Upper lobe of left lung (tissue), 6 donors: Measurements from ENCODE around the gene HMGXB4. TPM values are rescaled to one million over a fixed set of nuclear protein-coding genes. Genes with fewer than 3 reads are reported as not detected.

Source experiments
- ATAC-seq, 2 donors: fragments of 200-7000 bp; cut with Tn5 transposase; one replicate each; pipeline ENCODE4 v1.9.1; 2022; ENCODE audit warnings: mild to moderate bottlenecking in 2 of 2, moderate library complexity in 2 of 2; ENCODE audit not compliant: low FRiP score in 2 of 2
- DNase-seq, 2 donors: peaks; one replicate each; pipeline ENCODE4 v3.0.0-alpha.2; 2019 to 2020
- H3K27ac ChIP-seq, 4 donors: fragments of 200-600 bp; sonication (generic); one replicate each; pipeline ENCODE4 v1.5.1; 2016 to 2019
- H3K27me3 ChIP-seq, 4 donors: fragments of 200-600 bp; sonication (generic); one replicate each; pipeline ENCODE4 v1.5.1; 2017 to 2019
- H3K36me3 ChIP-seq, 4 donors: fragments of 200-600 bp; sonication (generic); one replicate each; pipeline ENCODE4 v1.5.1; 2016 to 2019
- H3K4me1 ChIP-seq, 4 donors: fragments of 200-600 bp; sonication (generic); one replicate each; pipeline ENCODE4 v1.5.1; 2018 to 2019
- H3K4me3 ChIP-seq, 4 donors: fragments of 200-600 bp; sonication (generic); one replicate each; pipeline ENCODE4 v1.5.1; 2017 to 2019; ENCODE audit warnings: mild to moderate bottlenecking in 2 of 4, moderate library complexity in 1 of 4
- H3K9me3 ChIP-seq, 4 donors: fragments of 200-600 bp; sonication (generic); one replicate each; pipeline ENCODE4 v1.5.1; 2018 to 2019
- EP300 ChIP-seq, 4 donors: sonication (generic); formaldehyde crosslinking; IDR thresholded peaks; one replicate each; pipeline ENCODE4 v1.5.1; 2017; ENCODE audit warnings: antibody characterized with exemption in 4 of 4, control low read depth in 2 of 4
- POLR2A ChIP-seq, 4 donors: fragments of 450-650 bp; IDR thresholded peaks; one replicate each; pipeline ENCODE4 v1.5.1; 2016 to 2017; ENCODE audit warnings: antibody characterized with exemption in 4 of 4, mild to moderate bottlenecking in 2 of 4
- POLR2AphosphoS5 ChIP-seq, 2 donors: sonication (generic); formaldehyde crosslinking; IDR thresholded peaks; one replicate each; pipeline ENCODE4 v1.5.1; 2017; ENCODE audit warnings: antibody characterized with exemption in 2 of 2
- WGBS, 2 donors: methylation state at CpG; one replicate each; pipeline ENCODE4 v1.1.5; 2017 to 2018; 5-methylcytosine and 5-hydroxymethylcytosine counted together
- total RNA-seq, 6 donors: library from RNA; depleted of rRNA in 4 of 6; stranded (reverse); fragments of >200 nt in 4 of 6; gene quantifications; one replicate each; pipeline versions ENCODE4 v1.1.0 to v1.2.1, GENCODE V29; 2016 to 2021
- TF ChIP-seq, protein P1 (sequence below), 6 experiments: fragments of 450-650 bp in 4 of 6; fragments of 200-600 bp in 2 of 6; sonication (generic) in 2 of 6; IDR thresholded peaks; one replicate each; pipeline ENCODE4 v1.5.1; 2016 to 2019; ENCODE audit warnings: antibody characterized with exemption in 6 of 6
- donor health status: DM: no; HTN: no; CAD: no; lungs with moderate emphysema.
- donor health status: DM: no; HTN: yes; CAD: no; lungs with severe emphysema.

Gene HMGXB4
- total RNA-seq, 6 donors from 2014 or later, result 15.7 to 20.9 (median 17.2) TPM

DNA sequence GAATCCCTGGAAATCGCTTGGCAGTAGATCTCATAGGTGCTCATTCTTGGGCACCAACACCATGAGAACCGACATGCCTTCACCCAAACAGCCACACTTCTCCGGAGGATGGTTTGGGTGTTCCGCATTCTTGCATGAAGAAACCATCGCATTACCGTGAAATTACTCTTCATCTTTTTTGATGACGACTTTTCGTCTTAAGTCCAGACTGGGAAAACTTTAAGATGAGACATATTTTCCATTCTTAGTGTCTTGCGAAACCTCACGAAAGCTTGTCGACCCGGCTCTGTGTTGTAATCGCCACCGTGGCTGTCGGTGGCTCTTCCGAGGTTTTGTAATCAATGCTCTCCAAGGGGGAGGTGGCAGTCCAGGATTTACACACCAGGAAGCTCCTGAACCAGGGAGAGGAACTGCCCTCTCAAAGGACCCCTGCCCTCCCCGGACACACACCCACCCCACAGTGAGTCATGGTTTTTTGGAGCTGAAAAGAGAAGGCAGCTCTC is 44.1 kb downstream of the HMGXB4 start:
- peak in 1 of 2 donors; percentile 91 for DNase-seq
- peaks cover 0 to 5% (median 0%) of the 10 kb centered on the region in 4 donors for H3K36me3 ChIP-seq
- peaks cover 33 to 53% (median 37%) of the 10 kb centered on the region in 4 donors for H3K4me1 ChIP-seq
- WGBS, 2 donors, result 33 to 58% methylated on average over 17 of the region's 17 CpGs
- peak overlapping the region in 3 of 4 donors; percentile 80 to 83 (median 81) for H3K4me3 ChIP-seq
- ATAC-seq, result peak; percentile 53 to 73
- H3K27ac ChIP-seq, result peak overlapping the region; percentile 98 to 100 (median 98)
- H3K27me3 ChIP-seq, result no peaks in the 10 kb centered on the region
- TF ChIP-seq POLR2A (IDR thresholded peaks at IDR 0.05) (peak in 1 of 4 donors; percentile 75), EP300 (IDR thresholded peaks at IDR 0.05) (peak; percentile 40 to 95 (median 81)), POLR2AphosphoS5 (IDR thresholded peaks at IDR 0.05) (peak; percentile 87 to 98)
- TF ChIP-seq, protein P1, sequence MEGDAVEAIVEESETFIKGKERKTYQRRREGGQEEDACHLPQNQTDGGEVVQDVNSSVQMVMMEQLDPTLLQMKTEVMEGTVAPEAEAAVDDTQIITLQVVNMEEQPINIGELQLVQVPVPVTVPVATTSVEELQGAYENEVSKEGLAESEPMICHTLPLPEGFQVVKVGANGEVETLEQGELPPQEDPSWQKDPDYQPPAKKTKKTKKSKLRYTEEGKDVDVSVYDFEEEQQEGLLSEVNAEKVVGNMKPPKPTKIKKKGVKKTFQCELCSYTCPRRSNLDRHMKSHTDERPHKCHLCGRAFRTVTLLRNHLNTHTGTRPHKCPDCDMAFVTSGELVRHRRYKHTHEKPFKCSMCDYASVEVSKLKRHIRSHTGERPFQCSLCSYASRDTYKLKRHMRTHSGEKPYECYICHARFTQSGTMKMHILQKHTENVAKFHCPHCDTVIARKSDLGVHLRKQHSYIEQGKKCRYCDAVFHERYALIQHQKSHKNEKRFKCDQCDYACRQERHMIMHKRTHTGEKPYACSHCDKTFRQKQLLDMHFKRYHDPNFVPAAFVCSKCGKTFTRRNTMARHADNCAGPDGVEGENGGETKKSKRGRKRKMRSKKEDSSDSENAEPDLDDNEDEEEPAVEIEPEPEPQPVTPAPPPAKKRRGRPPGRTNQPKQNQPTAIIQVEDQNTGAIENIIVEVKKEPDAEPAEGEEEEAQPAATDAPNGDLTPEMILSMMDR (IDR thresholded peaks at IDR 0.05), result no peak
- no peaks in the 10 kb centered on the region for H3K9me3 ChIP-seq

DNA sequence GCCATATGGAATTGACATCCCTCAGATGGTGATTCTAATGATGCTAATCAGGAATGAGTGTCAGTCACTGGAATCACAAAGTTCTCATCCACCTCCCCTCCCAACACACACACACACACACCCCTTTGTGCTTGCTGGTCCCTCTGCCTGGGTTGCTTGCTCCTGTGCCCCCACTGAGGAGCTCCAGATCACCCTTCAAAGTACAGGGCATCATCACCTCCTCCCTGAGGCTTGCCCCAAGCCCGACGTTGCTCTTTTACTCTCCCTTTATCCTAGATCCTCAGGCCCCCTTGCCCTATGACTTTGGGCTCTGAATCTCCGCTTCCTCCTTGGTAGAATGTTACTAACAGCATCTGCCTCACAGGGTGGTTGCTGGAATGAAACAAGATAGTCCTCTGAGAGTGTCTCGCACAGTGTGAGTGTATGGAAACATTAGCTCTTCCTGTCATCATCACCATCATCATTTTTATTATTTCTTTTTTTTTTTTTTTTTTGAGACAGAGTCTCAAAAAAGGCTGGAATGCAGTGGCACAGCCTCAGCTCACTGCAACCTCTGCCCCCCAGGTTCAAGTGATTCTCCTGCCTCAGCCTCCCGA is 45.8 kb downstream of the HMGXB4 start:
- Histone ChIP-seq H3K4me1 (peaks cover 41 to 70% (median 51%) of the 10 kb centered on the region in 4 donors), H3K27ac (peak overlapping the region in 2 of 4 donors; percentile 99 to 100)
- no peak for ATAC-seq

DNA sequence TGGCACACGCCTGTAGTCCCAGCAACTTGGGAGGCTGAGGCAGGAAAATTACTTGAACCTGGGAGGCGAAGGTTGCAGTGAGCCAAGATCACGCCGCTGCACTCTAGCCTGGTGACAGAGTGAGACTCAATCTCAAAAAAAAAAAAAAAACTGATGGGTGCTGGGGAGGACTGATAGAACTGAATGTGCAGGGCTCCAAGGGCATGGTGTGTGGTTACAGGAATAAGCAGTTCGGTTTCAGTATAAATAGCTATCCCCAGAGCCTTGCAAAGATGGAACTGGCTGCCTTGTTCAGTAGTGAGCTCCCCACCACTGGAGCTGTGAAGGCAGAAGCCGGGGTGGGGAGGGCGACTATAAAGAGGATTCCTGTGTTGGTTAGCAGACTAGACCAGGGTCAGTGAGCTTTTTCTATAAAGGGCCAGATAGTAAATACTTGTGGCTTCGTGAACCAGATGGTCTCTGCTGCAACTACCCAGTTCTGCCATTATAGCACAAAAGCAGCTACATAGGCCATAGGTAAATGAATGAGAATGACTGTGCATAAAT is 48.3 kb downstream of the HMGXB4 start:
- ATAC-seq, result no peak
- WGBS, 2 donors, result 84 to 88% methylated on average over 8 of the region's 8 CpGs
- no peak for DNase-seq
- H3K4me1 ChIP-seq, result peaks cover 37 to 82% (median 51%) of the 10 kb centered on the region in 4 donors
- no peak overlapping the region for H3K27ac ChIP-seq
- no peak for TF ChIP-seq POLR2AphosphoS5 (IDR thresholded peaks at IDR 0.05)
- TF ChIP-seq, protein P1 (IDR thresholded peaks at IDR 0.05), result no peak
- no peak for TF ChIP-seq POLR2A (IDR thresholded peaks at IDR 0.05)
- TF ChIP-seq EP300 (IDR thresholded peaks at IDR 0.05), result no peak
- no peaks in the 10 kb centered on the region for H3K9me3 ChIP-seq
- no peak overlapping the region for H3K4me3 ChIP-seq
- no peaks in the 10 kb centered on the region for H3K27me3 ChIP-seq
- peaks cover 0 to 15% (median 0%) of the 10 kb centered on the region in 4 donors for H3K36me3 ChIP-seq

More for the DNA sequence above, 45.8 kb downstream of the HMGXB4 start:
- WGBS, 2 donors, result 88 to 91% methylated on average over 5 of the region's 5 CpGs
- DNase-seq, result no peak
- Histone ChIP-seq H3K36me3 (peaks cover 0 to 5% (median 0%) of the 10 kb centered on the region in 4 donors), H3K9me3 (no peaks in the 10 kb centered on the region), H3K4me3 (no peak overlapping the region), H3K27me3 (no peaks in the 10 kb centered on the region)
- TF ChIP-seq EP300 (IDR thresholded peaks at IDR 0.05) (no peak), POLR2A (IDR thresholded peaks at IDR 0.05) (no peak), POLR2AphosphoS5 (IDR thresholded peaks at IDR 0.05) (no peak)
- TF ChIP-seq, protein P1 (IDR thresholded peaks at IDR 0.05), result no peak

DNA sequence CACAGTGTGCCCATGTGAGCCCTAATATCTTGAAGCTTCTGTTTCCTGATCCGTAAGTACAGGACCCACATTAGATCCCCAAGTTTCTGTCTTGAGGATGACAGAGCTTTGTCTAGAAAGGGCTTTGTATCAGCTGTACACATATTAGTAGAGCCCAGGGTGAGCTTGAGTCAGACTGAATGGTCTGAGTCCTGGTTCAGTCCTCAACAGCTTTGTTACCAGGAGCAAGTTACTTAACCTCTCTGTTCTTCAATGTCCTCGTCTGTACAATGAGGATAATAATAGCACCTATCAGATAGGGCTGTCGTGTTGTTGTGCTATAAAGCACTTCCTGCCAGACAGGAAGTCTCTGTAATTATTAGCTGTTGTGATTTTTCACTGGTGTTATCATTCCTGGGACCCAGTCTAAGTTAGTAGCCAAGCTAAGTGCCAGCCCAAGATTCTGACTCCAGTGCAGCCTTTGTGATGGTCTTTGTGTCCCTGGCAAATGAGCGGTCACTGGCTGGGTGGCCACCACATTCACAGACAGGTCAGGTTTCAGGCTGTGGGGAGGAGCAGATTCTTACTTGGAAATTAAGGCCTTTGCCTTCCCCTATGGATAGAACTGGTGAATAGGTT is 49.2 kb downstream of the HMGXB4 start:
- Histone ChIP-seq H3K27me3 (no peaks in the 10 kb centered on the region), H3K27ac (peak overlapping the region in 2 of 4 donors; percentile 10 to 14), H3K9me3 (no peaks in the 10 kb centered on the region), H3K4me1 (peaks cover 29 to 79% (median 49%) of the 10 kb centered on the region in 4 donors), H3K4me3 (no peak overlapping the region), H3K36me3 (peaks cover 0 to 20% (median 0%) of the 10 kb centered on the region in 4 donors)
- no peak for ATAC-seq
- WGBS, 2 donors, result 44 to 51% methylated on average over 4 of the region's 4 CpGs
- no peak for TF ChIP-seq POLR2A (IDR thresholded peaks at IDR 0.05)
- TF ChIP-seq, protein P1 (IDR thresholded peaks at IDR 0.05), result no peak
- TF ChIP-seq POLR2AphosphoS5 (IDR thresholded peaks at IDR 0.05), result no peak
- no peak for TF ChIP-seq EP300 (IDR thresholded peaks at IDR 0.05)
- no peak for DNase-seq
